Testis (tissue), 3 donors: ENCODE results near the gene SLX4IP. TPM values are rescaled to one million over a fixed set of nuclear protein-coding genes. Genes with fewer than 3 reads are reported as not detected.

Source experiments
- DNase-seq: peaks from one replicate; pipeline ENCODE4 v3.0.0-alpha.2; 2019
- H3K27ac ChIP-seq, 2 donors: fragments of 200-600 bp; sonication (generic); one replicate each; pipeline ENCODE4 v1.5.1; 2019
- H3K27me3 ChIP-seq: fragments of 200-600 bp; sonication (generic); one replicate; pipeline ENCODE4 v1.5.1; 2019
- H3K36me3 ChIP-seq: fragments of 200-600 bp; sonication (generic); one replicate; pipeline ENCODE4 v1.5.1; 2017; ENCODE audit warnings: low read depth; ENCODE audit errors: missing control alignments
- H3K4me1 ChIP-seq: fragments of 200-600 bp; sonication (generic); one replicate; pipeline ENCODE4 v1.5.1; 2019
- H3K4me3 ChIP-seq, 2 donors: fragments of 200-600 bp; sonication (generic); one replicate each; pipeline ENCODE4 v1.5.1; 2017 to 2019
- H3K9me3 ChIP-seq: fragments of 200-600 bp; sonication (generic); one replicate; pipeline ENCODE4 v1.5.1; 2017
- CTCF ChIP-seq, 3 experiments: fragments of 450-650 bp in 2 of 3; fragments of 200-600 bp in 1 of 3; sonication (generic) in 1 of 3; IDR thresholded peaks; one replicate each; pipeline ENCODE4 v1.5.1; 2016 to 2019; ENCODE audit warnings: antibody characterized with exemption in 3 of 3, mild to moderate bottlenecking in 2 of 3, moderate library complexity in 1 of 3
- POLR2A ChIP-seq: fragments of 450-650 bp; IDR thresholded peaks from one replicate; pipeline ENCODE4 v1.6.1; 2017; ENCODE audit warnings: antibody characterized with exemption, mild to moderate bottlenecking, moderate library complexity
- WGBS, 2 donors: methylation state at CpG; one replicate each; pipeline ENCODE4 v1.1.5; 2018; 5-methylcytosine and 5-hydroxymethylcytosine counted together
- intact Hi-C: fragments of 100-400 bp; cut with DNase I; formaldehyde crosslinking; loops from one replicate; pipeline ENCODE4 v1.15.1; 2023; ENCODE audit warnings: low total_unique reads
- polyA plus RNA-seq: library from polyadenylated mRNA; stranded (reverse); fragments of 350-450 nt; fragmentation: Illumina TruSeq; extraction: RNeasy Lipid Tissue Mini Kit (QIAGEN cat#74804); gene quantifications from one replicate; pipeline ENCODE4 v1.2.3, GENCODE V29; 2014; ENCODE audit warnings: low read depth, low replicate concordance; ENCODE audit not compliant: insufficient read depth
- total RNA-seq, 2 donors: library from RNA; depleted of rRNA; stranded (reverse); fragments of >200 nt; gene quantifications; one replicate each; pipeline ENCODE4 v1.2.3, GENCODE V29; 2016

Gene SLX4IP
- total and polyA plus RNA-seq, 3 donors from 2014 or later = 3.8 to 10.8 (median 9.7) TPM

- WGBS, 2 donors = 95% methylated on average over 7 of the region's 7 CpGs
- TF ChIP-seq POLR2A (no peak), CTCF (IDR thresholded peaks at IDR 0.05) (no peak)
- no peak for DNase-seq
- no peaks in the 10 kb centered on the region for H3K27me3 ChIP-seq
- H3K27ac ChIP-seq = no peak overlapping the region
- H3K36me3 ChIP-seq = no peaks in the 10 kb centered on the region
- no peak overlapping the region for H3K4me3 ChIP-seq
- no peaks in the 10 kb centered on the region for H3K4me1 ChIP-seq
- no peaks in the 10 kb centered on the region for H3K9me3 ChIP-seq
- intact Hi-C loops = no loop called here
These were observed 159.3 kb downstream of the SLX4IP start for GRCh38 chr20:10594296-10594868.

DNA sequence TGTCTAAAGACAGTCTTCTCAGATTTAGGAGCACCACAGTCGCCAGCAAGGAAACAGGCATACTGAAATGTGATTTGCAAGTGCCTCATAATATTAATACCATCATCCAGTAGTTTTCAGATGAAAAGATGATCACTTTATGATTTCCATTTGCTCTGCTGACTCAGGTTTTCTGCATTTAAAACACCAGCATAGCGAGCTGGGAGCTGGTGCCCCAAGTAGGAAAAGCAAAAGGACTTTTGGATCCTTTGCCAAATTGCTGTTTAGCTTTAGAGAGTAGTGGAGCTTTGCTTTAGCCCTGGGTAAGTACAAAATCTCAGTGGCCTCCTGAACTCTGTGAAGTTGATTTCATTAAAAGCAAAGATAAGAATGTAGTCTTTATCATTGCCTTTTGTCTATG, 160.2 kb downstream of the SLX4IP start:
- Histone ChIP-seq H3K4me3 (no peak overlapping the region), H3K36me3 (no peaks in the 10 kb centered on the region), H3K4me1 (no peaks in the 10 kb centered on the region), H3K9me3 (no peaks in the 10 kb centered on the region), H3K27ac (no peak overlapping the region), H3K27me3 (no peaks in the 10 kb centered on the region)
- intact Hi-C loops = no loop called here
- no peak for DNase-seq
- TF ChIP-seq POLR2A (no peak), CTCF (IDR thresholded peaks at IDR 0.05) (no peak)
- WGBS, 2 donors = 82 to 94% methylated on average over 2 of the region's 2 CpGs

GRCh38 chr20:10595985-10596384, 160.9 kb downstream of the SLX4IP start:
- H3K4me1 ChIP-seq = no peaks in the 10 kb centered on the region
- WGBS, 2 donors = 84 to 85% methylated on average over 3 of the region's 3 CpGs
- intact Hi-C loops = no loop called here
- TF ChIP-seq CTCF (IDR thresholded peaks at IDR 0.05) (no peak), POLR2A (no peak)
- H3K36me3 ChIP-seq = no peaks in the 10 kb centered on the region
- no peak overlapping the region for H3K27ac ChIP-seq
- no peak overlapping the region for H3K4me3 ChIP-seq
- DNase-seq = no peak
- no peaks in the 10 kb centered on the region for H3K9me3 ChIP-seq
- no peaks in the 10 kb centered on the region for H3K27me3 ChIP-seq

DNA sequence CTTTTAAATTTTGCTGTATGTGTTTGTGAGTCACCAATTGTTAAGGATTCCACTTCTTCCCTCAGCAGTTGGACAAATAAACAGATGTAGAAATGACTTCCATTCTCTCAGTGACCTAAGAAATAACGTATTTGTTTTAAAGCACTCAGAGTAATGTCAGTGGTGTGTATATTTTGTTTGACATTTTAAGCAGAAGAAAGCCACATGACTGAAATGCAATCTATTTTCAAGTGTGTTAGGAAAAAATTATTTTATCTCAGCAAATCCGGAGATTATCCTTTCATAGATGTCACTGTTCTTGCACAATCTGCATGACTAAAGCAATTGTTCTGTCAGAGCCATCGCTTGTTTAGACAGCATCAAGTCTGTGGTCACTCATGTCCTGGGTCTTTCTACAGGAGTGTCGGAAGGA, 161.6 kb downstream of the SLX4IP start:
- intact Hi-C loops = no loop called here
- H3K27ac ChIP-seq = no peak overlapping the region

More for the DNA sequence above, 161.6 kb downstream of the SLX4IP start:
- Histone ChIP-seq H3K9me3 (no peaks in the 10 kb centered on the region), H3K4me1 (no peaks in the 10 kb centered on the region), H3K27me3 (no peaks in the 10 kb centered on the region), H3K36me3 (no peaks in the 10 kb centered on the region), H3K4me3 (no peak overlapping the region)
- no peak for TF ChIP-seq POLR2A
- TF ChIP-seq CTCF (IDR thresholded peaks at IDR 0.05) = no peak
- WGBS, 2 donors = 87 to 91% methylated on average over 4 of the region's 4 CpGs
- no peak for DNase-seq
